GM10266 (cell line): ENCODE results near the gene CD9.

ENCODE experiments used
- DNase-seq: peaks from one replicate; pipeline ENCODE4 v3.0.0; 2012; ENCODE audit errors: extremely low spot score
- TF ChIP-seq, protein P1 (sequence below): IDR thresholded peaks from 2 replicates; pipeline ENCODE4 v1.5.1; 2012; ENCODE audit warnings: mild to moderate bottlenecking, low read depth; ENCODE audit not compliant: control insufficient read depth, insufficient read depth; ENCODE audit errors: missing control alignments

Gene CD9

DNA sequence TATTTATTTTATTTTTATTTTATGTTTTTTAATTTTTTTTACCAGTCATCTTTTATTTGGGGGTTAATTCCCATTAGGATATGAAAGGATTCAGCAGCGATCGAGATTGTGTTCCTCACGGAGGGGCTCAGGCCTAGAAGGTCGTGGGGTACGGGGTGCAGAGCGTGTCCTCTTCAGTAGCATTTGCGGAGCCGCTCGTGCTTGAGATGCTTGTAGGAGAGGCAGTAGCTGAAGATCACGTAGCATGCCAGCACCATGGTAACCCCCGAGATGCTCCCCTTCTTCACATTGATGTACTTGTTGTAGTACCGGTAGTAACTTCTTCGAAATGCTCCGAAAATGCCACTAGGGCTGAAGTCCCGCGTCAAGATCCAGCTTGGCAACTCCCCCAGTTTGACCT, 69.8 kb downstream of the CD9 start:
- TF ChIP-seq, protein P1, sequence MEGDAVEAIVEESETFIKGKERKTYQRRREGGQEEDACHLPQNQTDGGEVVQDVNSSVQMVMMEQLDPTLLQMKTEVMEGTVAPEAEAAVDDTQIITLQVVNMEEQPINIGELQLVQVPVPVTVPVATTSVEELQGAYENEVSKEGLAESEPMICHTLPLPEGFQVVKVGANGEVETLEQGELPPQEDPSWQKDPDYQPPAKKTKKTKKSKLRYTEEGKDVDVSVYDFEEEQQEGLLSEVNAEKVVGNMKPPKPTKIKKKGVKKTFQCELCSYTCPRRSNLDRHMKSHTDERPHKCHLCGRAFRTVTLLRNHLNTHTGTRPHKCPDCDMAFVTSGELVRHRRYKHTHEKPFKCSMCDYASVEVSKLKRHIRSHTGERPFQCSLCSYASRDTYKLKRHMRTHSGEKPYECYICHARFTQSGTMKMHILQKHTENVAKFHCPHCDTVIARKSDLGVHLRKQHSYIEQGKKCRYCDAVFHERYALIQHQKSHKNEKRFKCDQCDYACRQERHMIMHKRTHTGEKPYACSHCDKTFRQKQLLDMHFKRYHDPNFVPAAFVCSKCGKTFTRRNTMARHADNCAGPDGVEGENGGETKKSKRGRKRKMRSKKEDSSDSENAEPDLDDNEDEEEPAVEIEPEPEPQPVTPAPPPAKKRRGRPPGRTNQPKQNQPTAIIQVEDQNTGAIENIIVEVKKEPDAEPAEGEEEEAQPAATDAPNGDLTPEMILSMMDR, result no peak
- DNase-seq, result no peak

DNA sequence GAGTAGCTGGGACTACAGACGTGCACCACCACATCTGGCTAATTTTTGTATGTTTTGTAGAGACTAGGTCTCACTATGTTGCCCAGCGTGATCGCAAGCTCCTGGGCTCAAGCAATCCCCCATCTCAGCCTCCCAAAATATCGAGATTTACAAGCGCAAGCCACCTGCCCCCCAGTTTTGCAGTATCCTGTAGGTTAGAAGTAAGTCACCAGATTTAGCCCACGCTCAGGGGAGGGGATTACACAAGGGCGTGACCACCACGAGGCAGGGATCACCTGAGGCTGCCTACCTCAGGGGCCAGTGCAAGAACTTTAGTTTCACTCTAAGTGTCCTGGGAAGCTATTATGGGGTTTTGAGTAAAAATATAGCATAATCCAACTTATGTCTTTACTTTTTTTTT, 71.1 kb downstream of the CD9 start:
- TF ChIP-seq, protein P1, result no peak

DNA sequence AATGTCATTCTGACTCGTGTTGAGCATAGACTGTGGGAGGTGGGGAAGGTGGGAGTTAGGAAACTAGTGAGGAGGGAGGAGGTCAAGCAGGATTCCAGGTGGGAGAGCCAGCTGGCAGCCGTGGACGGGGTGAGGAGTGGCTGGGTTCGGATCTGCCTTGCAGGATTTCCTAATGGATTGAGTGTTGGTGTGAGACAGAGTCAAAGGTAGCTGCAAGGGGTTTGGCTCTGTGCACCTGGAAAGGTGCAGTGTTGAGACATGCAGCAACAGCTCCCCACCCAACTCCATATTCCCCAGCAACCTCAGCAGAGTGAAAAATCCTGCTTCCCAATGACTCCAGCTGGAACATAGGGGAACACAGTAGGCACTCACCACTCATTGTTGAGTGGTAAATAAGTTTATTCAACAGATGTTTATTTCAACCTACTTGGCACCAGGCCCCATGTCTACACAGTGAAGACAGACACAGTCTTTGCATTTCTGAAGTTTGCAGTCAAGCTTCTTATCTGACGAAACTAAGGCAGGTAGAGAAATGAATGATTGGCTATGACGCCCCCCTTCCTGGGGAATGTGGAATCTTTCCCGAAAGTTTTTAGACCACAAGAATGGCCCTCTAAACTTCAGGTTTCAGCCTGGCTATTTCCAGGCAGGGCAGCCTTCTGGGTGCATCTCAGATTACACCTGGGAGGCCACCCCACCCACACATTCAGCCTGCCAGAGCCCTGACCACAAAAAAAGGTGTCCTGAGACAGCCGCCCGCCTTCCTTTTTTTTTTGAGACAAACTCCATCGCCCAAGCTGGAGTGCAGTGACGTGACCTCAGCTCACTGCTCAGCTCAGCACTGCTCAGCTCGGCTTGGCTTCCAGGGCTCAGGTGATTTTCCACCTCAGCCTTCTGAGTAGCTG, 72.4 kb downstream of the CD9 start:
- TF ChIP-seq, protein P1, result no peak
- DNase-seq, result no peak

More for the DNA sequence above, 71.1 kb downstream of the CD9 start:
- no peak for DNase-seq

DNA sequence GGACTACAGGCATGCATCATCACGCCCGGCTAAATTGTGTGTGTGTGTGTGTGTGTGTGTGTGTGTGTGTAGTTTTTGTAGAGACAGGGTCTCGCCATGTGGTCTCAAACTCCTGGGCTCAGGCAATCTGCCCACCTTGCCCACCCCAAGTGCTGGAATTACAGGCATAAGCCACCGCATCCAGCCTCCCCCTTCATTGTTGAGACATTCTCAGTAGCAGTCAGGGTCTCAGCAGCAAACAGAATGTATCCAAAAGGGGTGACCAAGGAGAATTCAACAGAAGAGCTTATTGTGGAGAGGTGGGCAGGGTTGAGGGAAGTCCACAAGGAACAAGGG, 73.0 kb downstream of the CD9 start:
- DNase-seq, result no peak
- TF ChIP-seq, protein P1, result no peak

DNA sequence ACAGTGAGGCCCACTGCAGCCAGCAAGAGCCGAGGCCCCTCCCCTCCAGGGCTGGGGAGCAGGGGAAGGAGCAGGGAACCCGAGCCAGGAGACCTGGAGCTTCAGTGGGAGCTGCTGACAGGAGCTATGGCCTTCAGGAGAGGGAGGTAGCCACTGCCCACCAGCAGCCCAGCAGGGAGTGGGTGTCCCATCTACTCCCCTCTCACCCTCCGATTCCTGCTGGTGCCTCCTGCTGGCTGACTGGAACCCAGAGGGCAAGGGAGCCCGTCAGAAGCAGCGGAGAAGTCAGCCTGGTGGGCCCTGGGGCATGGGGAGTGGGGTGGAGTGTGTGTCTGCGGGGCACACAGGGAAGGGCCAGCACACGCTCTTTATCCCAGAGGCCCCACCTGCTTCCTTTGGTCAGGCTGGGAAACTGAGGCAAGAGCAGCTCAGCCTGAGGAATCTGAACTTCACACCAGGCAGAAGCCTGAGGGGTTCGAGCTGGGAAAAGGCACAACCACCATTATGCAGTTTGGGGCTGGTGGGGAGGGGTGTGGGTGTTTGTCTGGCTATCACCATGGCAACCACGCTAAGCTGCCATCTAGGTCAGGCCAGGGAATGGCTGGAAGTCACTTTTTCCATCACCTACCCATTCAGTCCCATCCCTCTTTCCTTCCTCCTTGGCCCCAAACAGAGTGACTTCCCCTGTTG, 73.5 kb downstream of the CD9 start:
- TF ChIP-seq, protein P1, result no peak
- DNase-seq, result no peak

DNA sequence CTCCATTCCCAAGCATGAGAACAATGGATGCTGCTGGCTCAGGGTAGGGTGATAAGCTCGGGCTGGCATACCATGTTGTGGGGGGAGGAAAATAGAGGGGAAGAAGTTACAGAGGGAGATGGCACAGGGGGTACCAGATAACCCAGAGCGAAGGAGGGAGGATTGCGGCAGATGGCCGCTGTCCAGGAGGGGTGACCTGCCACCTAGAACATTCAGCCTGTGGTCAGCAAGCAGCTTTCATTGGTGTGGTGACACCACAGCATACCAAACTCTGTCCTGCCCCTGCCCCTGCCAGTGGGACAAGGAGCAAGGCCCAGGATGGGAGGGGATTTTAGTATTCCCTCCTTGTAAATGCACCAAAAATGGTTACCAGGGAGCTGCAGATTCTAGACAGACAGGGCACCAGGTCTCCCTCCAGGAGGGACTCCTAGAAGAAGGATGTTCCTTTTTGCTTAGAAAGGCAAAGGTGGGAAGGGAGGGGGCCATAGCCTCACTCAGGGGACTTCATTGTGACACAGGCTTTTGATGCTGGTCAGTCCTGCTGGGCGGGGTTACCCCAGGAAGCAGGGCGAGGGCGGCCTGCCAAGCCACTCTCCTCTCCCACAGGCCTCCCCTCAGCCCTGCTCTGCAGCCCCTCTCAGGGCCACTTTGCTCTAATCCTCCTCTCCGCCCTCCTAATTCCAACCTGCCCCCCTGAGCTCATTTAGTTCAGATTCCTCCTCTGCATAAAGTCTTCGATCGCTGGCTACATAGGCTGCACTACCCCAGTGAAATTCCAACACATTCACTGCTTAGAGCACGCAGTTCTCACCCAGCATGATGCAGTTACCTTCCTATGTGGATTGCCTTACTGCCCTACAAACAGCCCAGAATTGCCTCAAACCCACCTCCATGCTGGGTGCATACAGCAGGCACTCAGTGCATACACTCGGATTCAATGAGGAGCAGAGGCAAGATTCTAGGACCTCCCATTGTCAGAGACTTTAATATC, 74.3 kb downstream of the CD9 start:
- no peak for DNase-seq
- TF ChIP-seq, protein P1, result no peak
